ENCODE data around the gene HSD17B14.

DNA sequence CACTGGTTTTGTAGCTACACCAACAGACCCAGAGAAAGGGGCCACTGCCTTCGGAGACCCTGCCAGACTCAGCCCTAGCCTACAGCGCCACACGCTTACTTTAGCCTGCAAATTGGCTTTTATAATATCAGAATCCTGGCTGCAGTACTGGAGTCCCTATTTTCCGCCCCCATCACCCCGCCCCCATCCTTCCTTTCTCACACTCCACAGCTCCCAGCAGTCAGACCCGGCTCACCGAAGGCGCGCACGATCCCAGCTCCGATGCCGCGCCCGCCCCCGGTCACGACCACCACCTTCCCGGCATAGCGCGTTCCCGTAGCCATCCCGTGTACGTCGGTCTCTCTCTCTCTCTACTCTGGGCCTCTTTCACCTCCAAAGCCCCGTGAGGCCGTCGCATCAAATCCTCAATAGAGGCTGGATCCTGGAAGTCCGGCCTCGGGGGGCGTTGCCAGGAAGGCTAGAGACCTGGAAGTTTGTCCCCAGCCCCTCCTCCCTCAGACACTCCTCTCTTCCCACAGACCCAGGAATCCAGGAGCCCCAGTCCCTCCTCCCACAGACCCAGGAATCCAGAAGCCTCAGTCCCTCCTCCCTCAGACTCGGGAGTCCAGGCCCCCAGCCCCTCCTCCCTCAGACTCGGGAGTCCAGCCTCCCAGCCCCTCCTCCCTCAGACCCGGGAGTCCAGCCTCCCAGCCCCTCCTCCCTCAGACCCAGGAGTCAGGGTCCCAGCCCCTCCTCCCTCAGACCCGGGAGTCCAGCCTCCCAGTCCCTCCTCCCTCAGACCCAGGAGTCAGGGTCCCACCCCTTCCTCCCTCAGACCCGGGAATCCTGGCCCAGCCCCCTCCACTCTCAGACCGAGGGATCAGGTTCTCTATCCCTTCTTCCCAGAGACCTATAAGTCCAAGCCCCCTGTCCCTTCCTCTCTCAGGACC, at the start of gene HSD17B14:
- TF ChIP-seq, protein P1, sequence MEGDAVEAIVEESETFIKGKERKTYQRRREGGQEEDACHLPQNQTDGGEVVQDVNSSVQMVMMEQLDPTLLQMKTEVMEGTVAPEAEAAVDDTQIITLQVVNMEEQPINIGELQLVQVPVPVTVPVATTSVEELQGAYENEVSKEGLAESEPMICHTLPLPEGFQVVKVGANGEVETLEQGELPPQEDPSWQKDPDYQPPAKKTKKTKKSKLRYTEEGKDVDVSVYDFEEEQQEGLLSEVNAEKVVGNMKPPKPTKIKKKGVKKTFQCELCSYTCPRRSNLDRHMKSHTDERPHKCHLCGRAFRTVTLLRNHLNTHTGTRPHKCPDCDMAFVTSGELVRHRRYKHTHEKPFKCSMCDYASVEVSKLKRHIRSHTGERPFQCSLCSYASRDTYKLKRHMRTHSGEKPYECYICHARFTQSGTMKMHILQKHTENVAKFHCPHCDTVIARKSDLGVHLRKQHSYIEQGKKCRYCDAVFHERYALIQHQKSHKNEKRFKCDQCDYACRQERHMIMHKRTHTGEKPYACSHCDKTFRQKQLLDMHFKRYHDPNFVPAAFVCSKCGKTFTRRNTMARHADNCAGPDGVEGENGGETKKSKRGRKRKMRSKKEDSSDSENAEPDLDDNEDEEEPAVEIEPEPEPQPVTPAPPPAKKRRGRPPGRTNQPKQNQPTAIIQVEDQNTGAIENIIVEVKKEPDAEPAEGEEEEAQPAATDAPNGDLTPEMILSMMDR (IDR thresholded peaks at IDR 0.05), result peak in 3 of 4 experiments; percentile 1 to 40 (median 1)
- TF ChIP-seq POLR2A (IDR thresholded peaks at IDR 0.05) (no peak), POLR2AphosphoS5 (IDR thresholded peaks at IDR 0.05) (no peak)

Measured in sigmoid colon (tissue), 4 donors.